ENCODE results near the gene SOX6.

Gene SOX6

DNA sequence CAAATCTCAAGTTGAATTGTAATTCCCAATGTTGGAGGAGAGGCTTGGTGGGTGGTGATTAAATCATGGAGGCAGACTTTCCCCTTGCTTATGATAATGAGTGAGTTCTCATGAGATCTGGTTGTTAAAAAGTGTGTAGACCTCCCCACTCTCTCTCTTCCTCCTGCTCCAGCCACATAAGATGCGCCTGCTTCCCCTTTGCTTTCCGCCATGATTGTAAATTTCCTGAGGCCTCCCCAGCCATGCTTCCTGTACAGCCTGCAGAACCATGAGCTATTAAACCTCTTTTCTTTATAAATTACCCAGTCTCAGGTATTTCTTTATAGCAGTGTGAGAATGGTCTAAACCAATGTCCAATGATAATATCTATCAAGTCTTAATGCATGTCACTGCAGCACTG, 34.2 kb downstream of the SOX6 start:
- no peak overlapping the region for H3K27ac ChIP-seq (ENCODE audit: insufficient read depth, low read depth, low read length, poor library complexity, severe bottlenecking)

DNA sequence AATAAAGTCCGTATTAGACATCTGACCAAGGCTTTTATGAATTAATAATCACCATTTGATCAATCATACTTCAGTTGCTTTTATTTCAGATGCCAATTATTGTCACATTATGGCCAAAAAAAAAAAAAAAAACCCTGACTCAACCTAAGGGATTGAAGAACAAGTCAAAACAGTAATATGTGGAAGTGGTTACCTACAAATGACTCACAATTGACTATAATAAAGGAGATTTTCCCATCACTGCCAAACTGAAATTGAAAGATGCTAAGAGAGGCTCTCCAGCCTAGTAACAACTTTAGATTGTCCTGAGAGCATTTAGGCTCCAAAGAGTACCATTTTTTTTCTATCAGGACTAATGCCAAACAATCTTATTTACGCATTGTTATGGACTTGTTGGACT, 35.2 kb downstream of the SOX6 start:
- WGBS, 2 experiments = 91 to 100% methylated on average over 2 of the region's 2 CpGs
- H3K27me3 ChIP-seq (ENCODE audit: control insufficient read depth, insufficient read depth, low read length, poor library complexity, severe bottlenecking) = no peaks in the 10 kb centered on the region
- no peaks in the 10 kb centered on the region for H3K36me3 ChIP-seq (ENCODE audit: control insufficient read depth, insufficient read depth, low read length)
- H3K9me3 ChIP-seq (ENCODE audit: control insufficient read depth, low read length) = no peaks in the 10 kb centered on the region
- H3K27ac ChIP-seq (ENCODE audit: insufficient read depth, low read depth, low read length, poor library complexity, severe bottlenecking) = no peak overlapping the region
- H3K4me1 ChIP-seq (ENCODE audit: control insufficient read depth, insufficient read depth, low read length) = no peaks in the 10 kb centered on the region
- no peak overlapping the region for H3K4me3 ChIP-seq (ENCODE audit: insufficient read depth, low read depth, low read length)

More for the DNA sequence above, 34.2 kb downstream of the SOX6 start:
- WGBS, 2 experiments = 79 to 88% methylated on average over 2 of the region's 2 CpGs
- Histone ChIP-seq H3K4me1 (ENCODE audit: control insufficient read depth, insufficient read depth, low read length) (no peaks in the 10 kb centered on the region), H3K27me3 (ENCODE audit: control insufficient read depth, insufficient read depth, low read length, poor library complexity, severe bottlenecking) (no peaks in the 10 kb centered on the region), H3K36me3 (ENCODE audit: control insufficient read depth, insufficient read depth, low read length) (no peaks in the 10 kb centered on the region), H3K9me3 (ENCODE audit: control insufficient read depth, low read length) (no peaks in the 10 kb centered on the region), H3K4me3 (ENCODE audit: insufficient read depth, low read depth, low read length) (no peak overlapping the region)

- Histone ChIP-seq H3K4me1 (ENCODE audit: control insufficient read depth, insufficient read depth, low read length) (no peaks in the 10 kb centered on the region), H3K27me3 (ENCODE audit: control insufficient read depth, insufficient read depth, low read length, poor library complexity, severe bottlenecking) (no peaks in the 10 kb centered on the region), H3K4me3 (ENCODE audit: insufficient read depth, low read depth, low read length) (no peak overlapping the region), H3K27ac (ENCODE audit: insufficient read depth, low read depth, low read length, poor library complexity, severe bottlenecking) (no peak overlapping the region), H3K36me3 (ENCODE audit: control insufficient read depth, insufficient read depth, low read length) (no peaks in the 10 kb centered on the region), H3K9me3 (ENCODE audit: control insufficient read depth, low read length) (no peaks in the 10 kb centered on the region)
- 92 to 95% methylated on average over 4 of the region's 9 CpGs for WGBS, 2 experiments
Measured at GRCh38 chr11:16318320-16318719, 38.0 kb downstream of the SOX6 start.

- no peaks in the 10 kb centered on the region for H3K4me1 ChIP-seq (ENCODE audit: control insufficient read depth, insufficient read depth, low read length)
- H3K4me3 ChIP-seq (ENCODE audit: insufficient read depth, low read depth, low read length) = no peak overlapping the region
- H3K36me3 ChIP-seq (ENCODE audit: control insufficient read depth, insufficient read depth, low read length) = no peaks in the 10 kb centered on the region
- WGBS, 2 experiments = 80 to 100% methylated on average over 1 of the region's 1 CpG
- H3K9me3 ChIP-seq (ENCODE audit: control insufficient read depth, low read length) = no peaks in the 10 kb centered on the region
- H3K27me3 ChIP-seq (ENCODE audit: control insufficient read depth, insufficient read depth, low read length, poor library complexity, severe bottlenecking) = no peaks in the 10 kb centered on the region
- H3K27ac ChIP-seq (ENCODE audit: insufficient read depth, low read depth, low read length, poor library complexity, severe bottlenecking) = no peak overlapping the region
Measured at GRCh38 chr11:16317712-16318111, 38.6 kb downstream of the SOX6 start.

- WGBS, 2 experiments = 65 to 72% methylated on average over 1 of the region's 1 CpG
- Histone ChIP-seq H3K27me3 (ENCODE audit: control insufficient read depth, insufficient read depth, low read length, poor library complexity, severe bottlenecking) (no peaks in the 10 kb centered on the region), H3K4me3 (ENCODE audit: insufficient read depth, low read depth, low read length) (no peak overlapping the region), H3K27ac (ENCODE audit: insufficient read depth, low read depth, low read length, poor library complexity, severe bottlenecking) (no peak overlapping the region), H3K9me3 (ENCODE audit: control insufficient read depth, low read length) (no peaks in the 10 kb centered on the region), H3K4me1 (ENCODE audit: control insufficient read depth, insufficient read depth, low read length) (no peaks in the 10 kb centered on the region), H3K36me3 (ENCODE audit: control insufficient read depth, insufficient read depth, low read length) (no peaks in the 10 kb centered on the region)
Measured at GRCh38 chr11:16313846-16314245, 42.5 kb downstream of the SOX6 start.

DNA sequence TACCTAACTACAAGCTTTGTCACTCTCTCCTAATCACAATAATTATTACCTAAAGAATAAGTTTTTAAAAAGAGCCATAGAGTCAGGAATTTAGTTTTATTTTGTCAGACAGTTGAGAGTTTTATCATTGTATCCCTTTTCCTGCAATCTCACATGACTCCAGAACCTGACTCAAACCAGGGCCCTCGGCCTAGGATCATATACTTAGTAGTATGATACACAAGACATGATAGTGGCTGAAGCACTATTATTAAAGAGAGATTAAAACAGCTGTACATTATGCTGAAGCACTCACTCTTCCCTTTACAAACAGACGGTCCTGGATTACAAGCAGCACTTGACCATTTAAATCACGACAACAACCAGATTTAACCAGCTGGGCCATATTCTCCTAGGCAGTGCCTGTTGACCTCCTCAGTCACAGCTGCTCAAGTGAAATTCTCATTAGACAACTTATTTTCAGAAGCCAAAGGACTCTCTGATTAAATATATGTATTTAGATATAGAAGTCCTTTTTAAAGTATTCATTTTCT, 44.0 kb downstream of the SOX6 start:
- Histone ChIP-seq H3K9me3 (ENCODE audit: control insufficient read depth, low read length) (no peaks in the 10 kb centered on the region), H3K4me1 (ENCODE audit: control insufficient read depth, insufficient read depth, low read length) (no peaks in the 10 kb centered on the region), H3K36me3 (ENCODE audit: control insufficient read depth, insufficient read depth, low read length) (no peaks in the 10 kb centered on the region), H3K4me3 (ENCODE audit: insufficient read depth, low read depth, low read length) (no peak overlapping the region), H3K27me3 (ENCODE audit: control insufficient read depth, insufficient read depth, low read length, poor library complexity, severe bottlenecking) (no peaks in the 10 kb centered on the region), H3K27ac (ENCODE audit: insufficient read depth, low read depth, low read length, poor library complexity, severe bottlenecking) (no peak overlapping the region)
- 95 to 98% methylated on average over 2 of the region's 3 CpGs for WGBS, 2 experiments

- H3K36me3 ChIP-seq (ENCODE audit: control insufficient read depth, insufficient read depth, low read length) = no peaks in the 10 kb centered on the region
- no peak overlapping the region for H3K4me3 ChIP-seq (ENCODE audit: insufficient read depth, low read depth, low read length)
- H3K27me3 ChIP-seq (ENCODE audit: control insufficient read depth, insufficient read depth, low read length, poor library complexity, severe bottlenecking) = no peaks in the 10 kb centered on the region
- H3K9me3 ChIP-seq (ENCODE audit: control insufficient read depth, low read length) = no peaks in the 10 kb centered on the region
- H3K27ac ChIP-seq (ENCODE audit: insufficient read depth, low read depth, low read length, poor library complexity, severe bottlenecking) = no peak overlapping the region
- H3K4me1 ChIP-seq (ENCODE audit: control insufficient read depth, insufficient read depth, low read length) = no peaks in the 10 kb centered on the region
Measured at GRCh38 chr11:16311831-16312230, 44.5 kb downstream of the SOX6 start.

DNA sequence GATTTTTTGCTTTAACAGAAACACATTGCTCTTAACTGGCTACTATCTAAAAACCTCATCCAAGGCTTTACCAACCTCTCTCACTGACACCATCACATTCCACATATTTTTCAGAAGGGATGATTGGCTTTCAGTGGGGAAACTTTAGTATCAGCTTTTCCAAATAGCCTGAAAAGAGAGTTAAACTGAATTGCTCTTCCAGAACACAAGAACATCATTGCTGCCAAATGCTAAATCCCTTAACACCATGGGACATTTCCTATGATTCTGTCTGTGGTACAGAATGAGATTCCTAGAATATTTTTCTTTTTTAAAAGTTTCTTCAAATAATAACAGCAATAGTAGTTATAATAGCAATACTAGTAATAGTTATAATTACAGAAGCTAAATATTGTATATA, 45.4 kb downstream of the SOX6 start:
- H3K4me1 ChIP-seq (ENCODE audit: control insufficient read depth, insufficient read depth, low read length) = no peaks in the 10 kb centered on the region
- H3K36me3 ChIP-seq (ENCODE audit: control insufficient read depth, insufficient read depth, low read length) = no peaks in the 10 kb centered on the region
- no peak overlapping the region for H3K4me3 ChIP-seq (ENCODE audit: insufficient read depth, low read depth, low read length)
- no peak overlapping the region for H3K27ac ChIP-seq (ENCODE audit: insufficient read depth, low read depth, low read length, poor library complexity, severe bottlenecking)
- H3K9me3 ChIP-seq (ENCODE audit: control insufficient read depth, low read length) = no peaks in the 10 kb centered on the region
- H3K27me3 ChIP-seq (ENCODE audit: control insufficient read depth, insufficient read depth, low read length, poor library complexity, severe bottlenecking) = no peaks in the 10 kb centered on the region

DNA sequence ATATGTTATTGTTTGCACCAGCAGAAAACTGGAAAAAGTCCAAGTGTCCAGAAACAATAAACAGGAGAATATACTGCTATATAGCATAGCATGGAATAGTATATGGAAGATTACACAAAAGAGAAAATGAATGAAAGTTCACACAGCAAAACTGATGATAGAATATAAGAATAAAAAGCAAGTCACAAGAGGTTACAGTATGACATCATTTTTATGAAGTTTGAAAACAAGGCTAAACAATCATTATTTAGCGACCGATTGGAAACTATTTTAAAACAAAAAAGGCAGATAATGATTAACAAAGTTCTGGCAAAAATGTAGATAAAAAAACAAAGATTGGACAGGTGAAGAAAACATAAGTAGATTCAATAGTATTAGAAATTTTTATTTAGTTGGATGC, 47.1 kb downstream of the SOX6 start:
- Histone ChIP-seq H3K4me1 (ENCODE audit: control insufficient read depth, insufficient read depth, low read length) (no peaks in the 10 kb centered on the region), H3K27me3 (ENCODE audit: control insufficient read depth, insufficient read depth, low read length, poor library complexity, severe bottlenecking) (no peaks in the 10 kb centered on the region), H3K36me3 (ENCODE audit: control insufficient read depth, insufficient read depth, low read length) (no peaks in the 10 kb centered on the region), H3K9me3 (ENCODE audit: control insufficient read depth, low read length) (no peaks in the 10 kb centered on the region), H3K27ac (ENCODE audit: insufficient read depth, low read depth, low read length, poor library complexity, severe bottlenecking) (no peak overlapping the region), H3K4me3 (ENCODE audit: insufficient read depth, low read depth, low read length) (no peak overlapping the region)
- WGBS, 2 experiments = 97 to 100% methylated on average over 2 of the region's 2 CpGs

- H3K4me3 ChIP-seq (ENCODE audit: insufficient read depth, low read depth, low read length) = no peak overlapping the region
- H3K27me3 ChIP-seq (ENCODE audit: control insufficient read depth, insufficient read depth, low read length, poor library complexity, severe bottlenecking) = no peaks in the 10 kb centered on the region
- H3K9me3 ChIP-seq (ENCODE audit: control insufficient read depth, low read length) = no peaks in the 10 kb centered on the region
- WGBS, 2 experiments = 86 to 88% methylated on average over 2 of the region's 2 CpGs
- no peaks in the 10 kb centered on the region for H3K36me3 ChIP-seq (ENCODE audit: control insufficient read depth, insufficient read depth, low read length)
- H3K27ac ChIP-seq (ENCODE audit: insufficient read depth, low read depth, low read length, poor library complexity, severe bottlenecking) = no peak overlapping the region
- H3K4me1 ChIP-seq (ENCODE audit: control insufficient read depth, insufficient read depth, low read length) = no peaks in the 10 kb centered on the region
Measured at GRCh38 chr11:16301462-16301861, 54.9 kb downstream of the SOX6 start.

All from ectodermal cell (in vitro differentiated cells).